ENCODE measurements around the gene EPB41L4A.
"Not testable (repeated sequence)": the region's sequence is repeated elsewhere in the genome, so short reads cannot be mapped to it uniquely, and the experiment has no call there.

Gene EPB41L4A

DNA sequence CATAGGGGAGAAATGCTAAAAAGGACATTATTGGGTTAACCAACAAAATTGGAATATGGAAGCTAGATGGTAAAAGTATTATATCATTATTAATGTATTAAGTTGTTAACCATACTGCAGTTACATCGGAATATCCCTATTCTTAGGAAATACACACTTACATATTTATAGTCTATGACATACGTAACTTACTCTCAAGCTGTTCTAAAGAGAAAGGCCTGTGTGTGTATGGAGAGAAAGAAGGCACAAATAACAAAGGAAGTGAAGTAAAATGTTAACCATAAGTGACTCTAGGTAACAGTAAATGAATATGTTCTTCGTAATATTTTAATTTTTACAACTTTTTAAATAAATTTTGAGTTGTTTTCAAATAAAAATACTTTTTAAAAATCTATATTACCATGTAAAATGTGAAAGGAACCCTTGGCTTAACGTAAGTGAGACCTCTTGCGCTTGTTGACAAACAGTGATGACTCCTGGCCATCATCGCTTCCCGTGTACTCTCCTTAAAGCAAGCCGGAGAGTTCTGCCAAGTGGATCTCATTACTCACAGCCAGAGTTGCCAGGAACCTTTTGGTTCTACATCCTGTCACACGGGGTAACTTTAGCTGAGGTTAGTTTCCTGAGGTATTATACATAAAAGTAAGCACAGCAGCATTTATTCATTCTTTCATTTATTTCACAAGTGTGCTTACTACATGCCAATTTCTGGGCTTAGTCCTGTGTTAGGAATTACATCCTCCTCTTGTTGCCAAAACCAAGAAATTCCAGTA, 165.4 kb downstream of the EPB41L4A start:
- DNase-seq (ENCODE audit: low read depth) = no peak

DNA sequence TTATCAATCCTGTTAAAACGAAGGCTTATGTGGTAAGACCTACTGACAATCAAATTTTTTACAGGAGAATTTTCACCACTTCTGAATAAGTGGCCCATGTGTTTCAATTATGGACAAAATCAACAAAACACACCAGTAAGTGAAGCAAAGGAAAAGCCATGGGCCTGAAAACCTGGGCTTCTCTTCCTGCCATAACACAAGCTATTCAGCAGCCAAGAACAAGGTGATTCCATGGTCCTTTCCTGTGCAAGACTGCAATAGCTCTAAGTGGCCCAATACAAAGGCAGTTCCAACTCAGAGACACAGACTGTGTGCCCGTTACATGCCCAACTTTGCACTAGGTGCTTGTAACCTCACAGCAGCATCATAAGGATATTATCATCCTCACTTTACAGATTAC, 168.5 kb downstream of the EPB41L4A start:
- DNase-seq (ENCODE audit: low read depth) = no peak

DNA sequence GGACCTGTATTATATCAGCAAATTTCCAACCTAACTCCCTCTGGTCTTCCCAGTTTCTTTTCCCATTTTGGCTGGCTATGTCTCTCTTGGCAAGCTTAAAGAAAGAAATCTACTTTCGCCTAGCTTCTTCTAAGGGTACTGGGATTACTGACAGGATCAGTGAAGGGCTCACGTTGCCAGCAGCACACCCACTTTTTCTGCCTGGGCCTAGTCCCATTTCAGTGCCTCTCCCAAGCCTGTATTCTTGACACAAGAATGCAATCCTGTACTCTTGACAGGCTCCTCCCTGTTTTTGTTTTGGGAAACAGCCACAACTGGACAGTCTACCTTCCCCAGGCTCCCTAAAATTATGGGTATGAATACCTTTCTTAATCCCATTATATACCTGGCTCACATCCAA, 170.5 kb downstream of the EPB41L4A start:
- DNase-seq (ENCODE audit: low read depth) = no peak

DNA sequence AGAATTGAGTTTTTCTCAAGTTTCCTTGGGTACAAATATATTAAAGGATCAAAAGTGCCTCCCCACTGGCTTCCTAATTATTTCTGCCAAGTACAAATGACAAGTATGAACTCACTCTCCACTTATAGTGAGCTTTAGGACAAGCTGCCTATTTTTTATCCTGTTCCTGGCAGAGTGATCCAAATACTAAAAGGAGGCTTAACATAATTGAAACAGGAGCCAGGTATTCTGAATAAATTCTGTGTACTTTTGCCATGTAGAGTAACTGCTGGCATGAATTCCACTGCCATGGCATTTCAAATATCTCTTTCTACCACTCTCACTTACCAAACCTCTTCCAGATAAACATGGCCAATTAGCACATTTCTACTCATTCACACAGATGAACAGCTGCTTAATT, 171.1 kb downstream of the EPB41L4A start:
- DNase-seq (ENCODE audit: low read depth) = no peak

- no peak for DNase-seq (ENCODE audit: low read depth)
Measured at GRCh38 chr5:112245656-112246055, 173.4 kb downstream of the EPB41L4A start.

GRCh38 chr5:112239996-112240395, 179.1 kb downstream of the EPB41L4A start:
- DNase-seq (ENCODE audit: low read depth) = no peak

DNA sequence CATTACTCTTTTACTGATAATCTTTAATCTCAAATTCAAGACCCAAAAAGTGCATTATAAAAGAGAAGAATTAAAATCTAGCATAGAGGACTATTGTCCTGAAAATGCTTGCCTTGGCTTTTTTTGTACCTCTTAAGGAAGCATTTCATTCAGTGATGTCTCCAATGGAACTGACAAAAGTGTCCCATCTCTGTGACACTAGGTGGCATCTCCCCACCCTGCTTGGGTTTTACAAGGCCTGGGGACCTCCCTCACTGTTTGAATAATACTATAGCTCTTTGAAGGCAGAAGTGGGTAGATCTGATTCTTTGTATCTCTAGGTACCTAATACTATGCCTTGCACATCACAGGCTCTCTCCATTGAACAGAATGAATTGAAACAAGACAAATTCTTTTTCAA, 180.6 kb downstream of the EPB41L4A start:
- DNase-seq (ENCODE audit: low read depth) = no peak

GRCh38 chr5:112237456-112237855, 181.6 kb downstream of the EPB41L4A start:
- DNase-seq (ENCODE audit: low read depth) = no peak

- no peak for DNase-seq (ENCODE audit: low read depth)
Measured at GRCh38 chr5:112234000-112234399, 185.1 kb downstream of the EPB41L4A start.

DNA sequence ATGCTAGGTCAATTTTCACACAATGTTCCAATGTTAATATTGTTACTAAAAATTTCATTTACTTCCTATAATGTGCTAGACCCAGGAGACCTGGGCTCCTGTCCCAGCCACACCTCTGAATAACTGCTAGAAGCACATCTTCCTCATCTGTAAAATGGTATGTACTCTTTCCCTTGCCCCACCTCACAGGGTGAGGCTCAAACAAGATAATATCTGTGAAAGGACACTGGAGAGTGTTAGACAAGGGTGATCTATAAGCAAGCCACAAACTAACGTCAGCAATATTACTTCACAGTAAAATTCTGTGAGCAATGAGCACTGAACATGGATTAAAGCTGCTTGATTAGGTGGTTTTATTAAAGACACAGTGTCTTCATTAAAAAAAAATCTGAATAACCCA, 186.4 kb downstream of the EPB41L4A start:
- DNase-seq (ENCODE audit: low read depth) = no peak

- DNase-seq (ENCODE audit: low read depth) = no peak
Measured at GRCh38 chr5:112230606-112231005, 188.5 kb downstream of the EPB41L4A start.

DNA sequence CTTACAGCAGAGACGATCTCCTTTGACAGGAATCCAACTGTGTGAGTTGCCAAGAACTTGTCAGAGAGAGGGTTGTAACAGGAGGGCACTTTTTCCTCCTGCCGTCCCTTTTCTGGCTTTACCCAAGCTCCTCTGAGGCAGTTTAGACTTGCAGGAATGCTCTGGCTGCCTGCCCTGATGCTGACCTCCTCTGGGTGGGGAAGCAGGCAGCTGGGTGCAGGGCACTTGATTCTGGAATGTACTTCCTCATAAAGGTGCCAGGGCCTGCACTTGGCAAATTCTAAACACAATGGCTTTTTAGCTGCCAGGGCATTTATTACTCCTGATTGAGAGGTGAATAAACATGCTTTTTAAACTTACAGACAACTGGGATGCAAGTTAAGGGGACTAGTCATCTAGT, 190.4 kb downstream of the EPB41L4A start:
- DNase-seq (ENCODE audit: low read depth) = no peak

DNA sequence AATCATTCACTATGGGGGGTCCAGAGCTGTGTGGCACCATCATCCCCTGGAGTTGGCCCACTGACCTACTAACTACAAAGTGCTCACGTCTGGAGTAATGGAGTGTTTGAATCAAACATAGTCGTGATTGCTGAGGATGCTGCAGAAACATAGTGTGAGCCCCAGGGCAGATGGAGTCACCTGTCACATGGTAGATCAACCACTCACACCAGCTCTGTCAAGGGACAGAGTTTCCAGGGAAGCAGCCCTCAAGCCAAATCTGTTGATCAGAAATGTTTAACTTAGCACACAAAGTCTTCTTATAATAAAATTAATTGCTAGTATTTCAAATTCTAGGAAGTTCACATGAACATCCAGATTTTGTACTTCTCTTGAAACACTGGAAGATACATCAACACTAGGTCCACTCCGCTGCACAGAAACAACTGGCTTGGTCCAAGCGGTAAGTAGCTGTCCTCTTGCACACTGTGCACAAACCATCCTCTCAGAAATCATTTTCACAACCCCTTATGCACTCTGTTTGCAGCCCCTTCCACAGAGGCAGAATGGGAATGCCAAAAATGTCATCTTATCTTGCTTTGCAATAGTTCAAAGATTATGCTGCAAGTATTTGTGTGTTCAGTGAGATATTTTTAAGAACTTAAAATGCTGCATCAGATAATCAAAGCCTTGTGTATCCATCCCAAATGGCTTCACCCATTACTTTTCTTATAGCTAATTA, 191.0 kb downstream of the EPB41L4A start:
- DNase-seq (ENCODE audit: low read depth) = no peak

GRCh38 chr5:112226215-112226614, 192.9 kb downstream of the EPB41L4A start:
- no peak for DNase-seq (ENCODE audit: low read depth)

- DNase-seq (ENCODE audit: low read depth) = not testable (repeated sequence)
Measured at GRCh38 chr5:112222997-112223396, 196.1 kb downstream of the EPB41L4A start.

DNA sequence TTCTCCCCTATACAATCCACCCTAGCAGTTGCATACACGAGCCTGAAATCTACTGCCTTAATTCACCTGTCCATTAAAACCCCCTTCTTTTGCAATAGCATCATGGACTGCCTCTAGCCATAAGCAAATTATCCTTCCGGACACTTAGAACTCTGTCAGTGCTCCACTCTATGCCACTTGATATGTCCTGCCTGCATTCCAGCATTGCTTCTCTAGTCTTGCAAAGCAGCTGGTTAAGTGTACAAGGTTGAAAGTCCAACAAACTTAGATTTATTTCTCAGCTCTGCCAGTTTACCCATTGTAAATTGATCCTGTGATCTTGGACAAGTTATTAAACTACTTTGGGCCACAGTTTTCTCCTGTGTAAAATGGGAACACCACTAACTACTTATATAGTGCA, 197.9 kb downstream of the EPB41L4A start:
- DNase-seq (ENCODE audit: low read depth) = no peak

- no peak for DNase-seq (ENCODE audit: low read depth)
Measured at GRCh38 chr5:112219000-112219399, 200.1 kb downstream of the EPB41L4A start.

DNA sequence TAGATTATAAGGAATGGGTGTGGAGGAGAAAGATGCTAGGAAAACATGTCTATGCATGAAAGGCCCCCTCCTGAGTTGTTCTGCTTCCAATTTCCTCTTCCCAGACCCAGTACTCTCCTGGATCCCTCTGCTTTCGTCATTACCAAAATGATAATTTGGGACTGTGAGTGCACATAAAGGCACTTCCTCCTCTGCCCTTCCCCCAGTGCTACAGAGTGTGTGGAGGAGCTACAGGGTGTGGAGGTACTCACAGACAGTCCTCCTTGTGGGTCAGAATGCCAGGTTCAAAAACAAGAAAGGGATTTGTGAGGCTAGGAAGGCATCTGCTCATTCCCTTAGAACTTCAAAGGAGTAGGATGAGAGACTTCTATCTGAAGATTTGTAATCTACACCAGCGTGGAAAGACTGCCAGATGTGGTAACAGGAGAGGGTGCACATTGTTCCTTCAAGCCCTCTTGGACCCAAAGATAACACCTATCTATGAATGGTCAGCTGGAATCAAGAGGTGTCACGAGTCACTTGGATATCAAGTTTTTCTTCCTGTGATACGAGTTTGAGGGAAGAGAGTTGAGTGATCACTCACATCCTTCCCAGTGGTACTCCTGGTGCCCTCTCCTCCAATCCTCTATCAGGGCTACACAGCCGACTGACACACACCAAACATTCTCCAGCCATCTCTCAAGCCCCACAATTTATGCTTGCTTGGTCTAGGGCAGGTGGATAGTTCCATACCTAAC, 201.1 kb downstream of the EPB41L4A start:
- DNase-seq (ENCODE audit: low read depth) = no peak

GRCh38 chr5:112216140-112216539, 202.9 kb downstream of the EPB41L4A start:
- no peak for DNase-seq (ENCODE audit: low read depth)

DNA sequence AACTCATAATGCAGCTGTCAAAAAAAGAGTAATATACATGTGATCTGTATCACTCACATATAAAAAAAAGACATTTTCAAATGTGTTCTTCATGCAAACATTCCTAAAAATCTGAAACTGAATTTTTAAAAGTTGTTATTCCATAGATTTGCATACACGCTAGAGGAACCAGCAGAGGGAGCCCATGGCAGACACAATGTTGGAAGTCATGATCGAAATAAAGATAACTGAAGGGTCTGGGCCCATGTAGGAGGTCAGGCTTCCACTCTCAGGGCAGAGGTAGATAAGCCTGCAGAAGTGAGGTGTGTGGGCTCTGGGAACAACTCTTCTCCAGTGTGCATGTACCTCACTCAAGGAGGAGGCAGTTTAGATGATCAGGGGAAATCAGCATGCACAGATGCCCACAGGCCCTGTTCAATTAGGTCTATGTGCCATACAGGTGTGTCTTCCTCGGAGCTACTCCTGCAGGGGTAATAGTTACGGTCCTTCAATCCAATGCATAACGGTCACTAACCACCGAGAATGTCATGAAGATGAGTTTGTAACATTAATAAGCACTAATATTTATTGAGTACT, 208.6 kb downstream of the EPB41L4A start:
- DNase-seq (ENCODE audit: low read depth) = no peak

DNA sequence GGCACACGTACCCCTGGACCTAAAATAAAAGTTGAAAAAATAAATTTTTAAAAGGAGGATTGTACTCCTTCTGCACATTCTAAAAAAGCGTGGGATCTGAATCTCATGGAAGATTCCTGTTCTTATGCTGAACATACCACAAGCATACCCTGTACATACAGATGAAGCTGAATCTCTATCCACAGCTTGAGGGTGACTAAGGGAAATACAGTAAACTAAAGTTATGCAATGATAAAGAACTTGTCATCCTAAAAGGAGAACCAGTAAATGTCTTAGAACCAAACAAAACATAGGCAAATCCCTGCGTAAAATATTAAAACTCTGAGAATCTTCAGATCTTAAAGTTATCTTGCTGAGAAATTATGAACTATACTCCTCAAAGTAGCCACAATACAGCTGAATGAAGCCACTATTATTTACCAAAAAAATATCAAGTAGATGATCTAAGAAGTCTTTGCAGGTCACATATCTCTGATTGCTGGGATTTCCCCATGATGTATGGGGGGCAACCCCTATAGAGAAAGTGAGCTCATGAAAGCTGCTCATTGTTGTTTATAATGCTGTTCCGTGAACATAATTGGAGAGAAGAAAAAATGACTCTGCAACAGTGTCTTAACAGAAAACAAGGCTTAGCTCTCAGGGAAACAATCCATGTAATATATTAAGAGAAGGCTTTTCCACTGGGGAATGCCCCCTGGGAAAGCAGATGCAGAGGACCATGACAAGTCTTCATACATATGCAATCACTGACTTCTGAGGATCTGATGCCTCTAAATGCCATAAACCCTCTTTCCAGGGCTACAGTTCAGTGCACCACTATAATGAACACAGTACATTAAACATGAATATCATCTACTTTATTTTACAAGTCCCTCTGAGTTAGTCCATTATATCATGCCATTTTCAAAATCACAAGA, 210.1 kb downstream of the EPB41L4A start:
- no peak for DNase-seq (ENCODE audit: low read depth)

Data from T follicular helper cell (primary cell).